ENCODE results near the gene EXOG. TPM values are rescaled to one million over a fixed set of nuclear protein-coding genes. Genes with fewer than 3 reads are reported as not detected.

Gene EXOG
- total and polyA plus RNA-seq, 2 donors (not counting 3 experiments of a cell fraction or from before 2014, with no cell fraction given): 10.8 to 21.9 TPM

DNA sequence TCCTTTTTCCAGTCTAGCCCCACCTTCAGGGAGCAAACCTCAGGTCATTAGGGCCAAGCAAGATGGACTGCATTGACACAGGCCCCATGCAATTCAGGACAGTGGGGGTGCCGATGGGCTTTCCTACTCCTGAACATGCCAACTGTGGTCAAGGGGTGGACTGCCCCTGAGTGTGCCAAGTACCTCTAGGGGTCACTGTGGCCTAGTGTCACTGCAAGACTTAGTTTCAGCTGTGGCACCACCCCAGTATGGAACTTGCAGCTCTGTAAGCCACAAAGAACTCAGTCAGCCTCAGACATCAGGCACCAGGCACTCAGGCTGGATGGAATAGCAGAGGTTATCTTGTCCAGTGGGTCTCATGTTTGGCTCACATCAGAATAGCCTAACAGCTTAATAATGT, 32.3 kb downstream of the EXOG start:
- no TSS peak for BruUV-seq (replicated peaks)
- H3K27me3 ChIP-seq (ENCODE audit: control insufficient read depth in 2 of 2, insufficient read depth in 2 of 2, low read length in 2 of 2): no peaks in the 10 kb centered on the region
- ChIA-PET CTCF (interaction anchor here (1.0 to 1.6 kb wide), 3 partner anchors 119 to 315 kb away, joined by 3 to 6 read pairs (median 4); no protein-coding TSS in a partner anchor), POLR2A (no interaction called here)
- no peaks in the 10 kb centered on the region for H3K79me2 ChIP-seq (ENCODE audit: control insufficient read depth, insufficient read depth, low read length)
- no peaks in the 10 kb centered on the region for H3K4me1 ChIP-seq (ENCODE audit: control insufficient read depth, extremely low read depth, insufficient read depth, low read length)
- intact Hi-C loops (cut with micrococcal nuclease): loop anchor here (2.0 kb wide), 1 partner anchor 316 kb away; no protein-coding TSS in a partner anchor
- H3K4me3 ChIP-seq (replicated peaks in 1 of 3; ENCODE audit: insufficient read depth in 1 of 3, low read depth in 1 of 3, low read length in 3 of 3): no peak overlapping the region
- no peak overlapping the region for H3K4me2 ChIP-seq (ENCODE audit: insufficient read depth, low read length)
- dilution Hi-C loops (cut with MboI; ENCODE audit: extremely low pct_ligation_motif_present, low sequenced_read_pairs): no loop called here
- FAIRE-seq: peak; percentile 4
- peaks cover 5 to 6% of the 10 kb centered on the region in 2 experiments for H3K36me3 ChIP-seq (ENCODE audit: control insufficient read depth in 2 of 2, extremely low read depth in 1 of 2, insufficient read depth in 2 of 2, low read length in 2 of 2)
- H3K9me1 ChIP-seq (replicated peaks; ENCODE audit: control insufficient read depth, extremely low read depth, insufficient read depth, low read length): no peaks in the 10 kb centered on the region
- DNase-seq (ENCODE audit: low read depth, low spot score): no peak
- H3K9me3 ChIP-seq (replicated peaks; ENCODE audit: control insufficient read depth, insufficient read depth, low read length): no peaks in the 10 kb centered on the region
- no peak overlapping the region for H2AFZ ChIP-seq (ENCODE audit: low read depth, low read length)
- no peak overlapping the region for H3K27ac ChIP-seq (ENCODE audit: insufficient read depth, low read depth, low read length)
- no peak overlapping the region for H3K9ac ChIP-seq (replicated peaks; ENCODE audit: extremely low read depth, insufficient read depth, low read length)
- H4K20me1 ChIP-seq (replicated peaks; ENCODE audit: control insufficient read depth, extremely low read depth, insufficient read depth, low read length): no peaks in the 10 kb centered on the region
- TF ChIP-seq GATA2 (IDR thresholded peaks at IDR 0.05; ENCODE audit: insufficient read depth, insufficient read length, low read depth, low read length) (no peak), POLR2AphosphoS5 (IDR thresholded peaks at IDR 0.05; ENCODE audit: insufficient read depth, low read depth, low read length) (no peak), EZH2 (IDR thresholded peaks at IDR 0.05; ENCODE audit: borderline replicate concordance, low read depth, low read length, severe bottlenecking) (no peak), FOS (IDR thresholded peaks at IDR 0.05; ENCODE audit: borderline replicate concordance, insufficient read depth, low read length) (no peak), MYC (IDR thresholded peaks at IDR 0.05; ENCODE audit: low read depth, low read length) (no peak), POLR2A (IDR thresholded peaks at IDR 0.05; ENCODE audit: low read depth, low read length) (no peak)
- TF ChIP-seq, protein P1, sequence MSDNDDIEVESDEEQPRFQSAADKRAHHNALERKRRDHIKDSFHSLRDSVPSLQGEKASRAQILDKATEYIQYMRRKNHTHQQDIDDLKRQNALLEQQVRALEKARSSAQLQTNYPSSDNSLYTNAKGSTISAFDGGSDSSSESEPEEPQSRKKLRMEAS (IDR thresholded peaks at IDR 0.05; ENCODE audit: insufficient read depth, insufficient read length): no peak

DNA sequence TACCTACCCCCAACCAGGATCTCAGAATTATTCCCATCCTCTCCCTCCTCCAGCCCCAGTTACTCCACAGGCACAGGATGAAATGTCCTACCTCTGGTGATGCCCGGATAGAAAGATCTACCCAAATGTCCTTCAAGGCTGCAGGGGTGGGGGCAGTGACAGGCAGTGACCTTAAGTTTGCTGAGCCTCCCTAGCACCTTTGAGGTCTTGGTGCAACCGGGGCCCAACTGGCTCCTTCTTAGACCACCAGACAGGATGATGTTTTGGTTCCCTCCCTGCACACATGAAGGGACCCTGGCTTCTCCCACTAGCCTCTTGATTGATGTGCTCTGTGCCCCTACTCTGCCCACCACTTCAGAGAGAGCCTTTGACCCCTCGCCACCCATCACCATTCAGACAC, 36.4 kb downstream of the EXOG start:
- no TSS peak for BruUV-seq (replicated peaks)
- Histone ChIP-seq H4K20me1 (replicated peaks; ENCODE audit: control insufficient read depth, extremely low read depth, insufficient read depth, low read length) (no peaks in the 10 kb centered on the region), H3K4me1 (ENCODE audit: control insufficient read depth, extremely low read depth, insufficient read depth, low read length) (no peaks in the 10 kb centered on the region), H3K4me3 (replicated peaks in 1 of 3; ENCODE audit: insufficient read depth in 1 of 3, low read depth in 1 of 3, low read length in 3 of 3) (no peak overlapping the region), H3K36me3 (ENCODE audit: control insufficient read depth in 2 of 2, extremely low read depth in 1 of 2, insufficient read depth in 2 of 2, low read length in 2 of 2) (no peaks in the 10 kb centered on the region), H3K4me2 (ENCODE audit: insufficient read depth, low read length) (no peak overlapping the region), H3K9me3 (replicated peaks; ENCODE audit: control insufficient read depth, insufficient read depth, low read length) (no peaks in the 10 kb centered on the region), H3K79me2 (ENCODE audit: control insufficient read depth, insufficient read depth, low read length) (no peaks in the 10 kb centered on the region), H3K27me3 (ENCODE audit: control insufficient read depth in 2 of 2, insufficient read depth in 2 of 2, low read length in 2 of 2) (no peaks in the 10 kb centered on the region), H3K27ac (ENCODE audit: insufficient read depth, low read depth, low read length) (no peak overlapping the region), H2AFZ (ENCODE audit: low read depth, low read length) (no peak overlapping the region), H3K9ac (replicated peaks; ENCODE audit: extremely low read depth, insufficient read depth, low read length) (no peak overlapping the region), H3K9me1 (replicated peaks; ENCODE audit: control insufficient read depth, extremely low read depth, insufficient read depth, low read length) (no peaks in the 10 kb centered on the region)
- FAIRE-seq (no peak), DNase-seq (ENCODE audit: low read depth, low spot score) (no peak)
- intact Hi-C loops (cut with micrococcal nuclease) (no loop called here), dilution Hi-C loops (cut with MboI; ENCODE audit: extremely low pct_ligation_motif_present, low sequenced_read_pairs) (no loop called here)
- CTCF ChIA-PET: interaction anchor here (0.9 kb wide), 1 partner anchor 11 kb away, joined by 3 read pairs; no protein-coding TSS in a partner anchor
- POLR2A ChIA-PET: no interaction called here
- TF ChIP-seq JUN (IDR thresholded peaks at IDR 0.05; ENCODE audit: borderline replicate concordance, insufficient read depth, insufficient read length, low read depth) (no peak), MYC (IDR thresholded peaks at IDR 0.05; ENCODE audit: low read depth, low read length) (no peak), CTCF (IDR thresholded peaks at IDR 0.05; ENCODE audit: extremely low read depth in 1 of 2, insufficient read depth in 1 of 2, low read depth in 1 of 2, low read length in 2 of 2) (no peak), FOS (IDR thresholded peaks at IDR 0.05; ENCODE audit: borderline replicate concordance, insufficient read depth, low read length) (no peak), GATA2 (IDR thresholded peaks at IDR 0.05; ENCODE audit: insufficient read depth, insufficient read length, low read depth, low read length) (no peak), POLR2A (IDR thresholded peaks at IDR 0.05; ENCODE audit: low read depth, low read length) (no peak), EZH2 (IDR thresholded peaks at IDR 0.05; ENCODE audit: borderline replicate concordance, low read depth, low read length, severe bottlenecking) (no peak), POLR2AphosphoS5 (IDR thresholded peaks at IDR 0.05; ENCODE audit: insufficient read depth, low read depth, low read length) (no peak)
- TF ChIP-seq, protein P1 (IDR thresholded peaks at IDR 0.05; ENCODE audit: insufficient read depth, insufficient read length): no peak
